Erythroblast (primary cell): ENCODE results near the gene OMP.
A peak's percentile ranks its signal among the peaks of the same experiment; 100 is the strongest.

ENCODE experiments used
- DNase-seq, 2 experiments: peaks; one replicate each; lab custom pipeline; 2025; lab: John Stamatoyannopoulos, UW
- GATA1 ChIP-seq: IDR thresholded peaks from 2 replicates; pipeline ENCODE4 v1.6.1; 2011; ENCODE audit warnings: low read depth, mild to moderate bottlenecking, control low read depth, low read length, moderate library complexity
- POLR2A ChIP-seq: IDR thresholded peaks from 2 replicates; pipeline ENCODE4 v1.6.1; 2011; ENCODE audit warnings: mild to moderate bottlenecking, low read length

OMP gene

DNA sequence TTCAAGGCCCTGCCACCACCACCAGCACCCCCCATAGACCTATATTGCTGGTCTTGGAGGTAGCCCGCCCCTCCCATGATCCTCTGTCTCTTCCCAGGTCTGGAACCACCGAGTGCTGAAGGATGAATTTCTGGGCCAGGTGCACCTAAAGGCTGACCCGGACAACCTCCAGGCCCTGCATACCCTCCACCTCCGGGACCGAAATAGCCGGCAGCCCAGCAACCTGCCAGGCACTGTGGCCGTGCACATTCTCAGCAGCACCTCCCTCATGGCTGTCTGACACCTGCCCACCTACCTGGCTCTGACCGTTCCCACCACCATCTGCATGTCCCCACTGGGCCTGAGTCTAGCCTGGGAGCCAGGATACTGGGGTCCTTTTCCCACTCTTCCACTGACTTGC, 21.0 kb downstream of the OMP start:
- TF ChIP-seq GATA1 (no peak), POLR2A (no peak)
- no peak for DNase-seq

DNA sequence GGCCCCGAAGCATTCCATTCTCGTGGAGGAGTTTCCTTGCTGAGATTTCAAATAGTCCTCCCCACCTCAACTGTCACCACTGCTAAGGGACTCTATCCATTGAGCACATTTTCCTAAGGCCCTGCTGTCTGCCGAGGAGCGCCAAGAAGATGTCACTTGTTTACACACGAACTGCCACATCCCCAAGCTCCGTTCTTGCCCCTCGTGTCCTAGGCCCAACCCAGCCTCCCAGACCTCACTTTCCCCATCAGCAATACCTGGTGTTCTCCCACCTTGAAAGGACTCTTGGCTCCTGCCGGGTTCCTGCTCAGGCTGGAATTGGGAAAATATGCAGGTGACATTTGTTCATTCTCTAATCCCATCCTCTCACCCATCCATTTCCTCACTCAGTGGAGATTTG, 21.4 kb downstream of the OMP start:
- DNase-seq = no peak
- TF ChIP-seq GATA1 (no peak), POLR2A (no peak)

DNA sequence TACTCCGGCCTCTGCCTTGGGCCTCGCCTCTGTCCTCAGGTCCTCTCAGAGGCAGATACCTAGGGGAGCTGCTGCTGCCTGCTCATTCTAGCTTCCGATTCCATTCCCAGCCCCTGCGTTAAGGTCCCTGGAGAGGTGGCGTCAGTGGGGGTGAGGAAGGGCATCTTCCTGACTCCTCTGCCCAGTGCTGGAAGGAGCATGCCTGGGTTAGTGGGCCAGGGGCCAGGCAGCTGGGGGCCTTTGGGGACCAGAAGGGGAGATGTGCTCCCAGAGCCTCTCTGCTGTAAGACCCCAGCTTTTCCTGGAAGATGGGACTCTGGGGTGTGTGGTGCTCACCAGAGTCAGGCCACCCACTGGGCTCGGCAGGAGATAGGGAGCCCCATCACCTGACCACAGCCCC, 21.8 kb downstream of the OMP start:
- no peak for DNase-seq
- TF ChIP-seq GATA1 (no peak), POLR2A (no peak)

DNA sequence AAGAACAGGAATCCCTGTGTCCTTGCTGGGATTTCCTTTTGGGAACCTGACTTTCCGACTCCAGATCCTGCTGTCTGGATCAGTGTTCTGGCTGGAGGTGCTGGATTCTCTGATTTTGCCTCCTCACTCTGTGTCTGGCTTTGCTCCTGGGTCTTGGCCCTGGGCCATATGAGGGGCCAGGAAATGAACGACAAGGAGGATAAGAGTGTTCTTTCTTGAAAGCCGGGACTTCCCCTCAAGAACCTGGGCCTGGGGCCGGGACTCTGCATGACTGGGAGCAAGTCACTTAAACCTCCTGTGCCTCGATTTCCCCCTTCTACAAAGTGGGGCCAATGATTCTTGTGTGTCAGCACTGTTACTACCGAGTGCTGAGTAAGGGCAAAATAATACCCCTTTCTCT, 22.6 kb downstream of the OMP start:
- no peak for DNase-seq
- TF ChIP-seq POLR2A = no peak
- TF ChIP-seq GATA1 = no peak

DNA sequence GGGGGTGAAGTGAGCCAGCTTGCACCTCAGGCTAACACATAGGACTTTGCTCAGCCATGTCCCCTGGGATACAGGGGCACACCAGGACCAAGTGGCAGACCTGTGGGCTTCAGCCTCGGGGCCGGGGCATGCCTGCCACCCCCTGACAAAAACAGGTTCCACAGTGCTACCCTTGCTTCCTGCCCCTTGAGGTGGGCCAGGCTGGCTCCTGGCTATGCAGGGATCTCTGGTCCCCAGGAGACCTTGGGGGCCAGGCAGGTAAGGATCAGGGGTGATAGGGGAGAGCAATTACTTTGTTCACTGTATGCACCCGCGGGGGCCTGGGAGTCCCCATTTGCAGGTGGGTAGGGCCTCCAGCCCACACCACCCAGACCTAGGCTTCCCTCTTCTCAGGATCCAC, 23.1 kb downstream of the OMP start:
- no peak for TF ChIP-seq POLR2A
- no peak for TF ChIP-seq GATA1

DNA sequence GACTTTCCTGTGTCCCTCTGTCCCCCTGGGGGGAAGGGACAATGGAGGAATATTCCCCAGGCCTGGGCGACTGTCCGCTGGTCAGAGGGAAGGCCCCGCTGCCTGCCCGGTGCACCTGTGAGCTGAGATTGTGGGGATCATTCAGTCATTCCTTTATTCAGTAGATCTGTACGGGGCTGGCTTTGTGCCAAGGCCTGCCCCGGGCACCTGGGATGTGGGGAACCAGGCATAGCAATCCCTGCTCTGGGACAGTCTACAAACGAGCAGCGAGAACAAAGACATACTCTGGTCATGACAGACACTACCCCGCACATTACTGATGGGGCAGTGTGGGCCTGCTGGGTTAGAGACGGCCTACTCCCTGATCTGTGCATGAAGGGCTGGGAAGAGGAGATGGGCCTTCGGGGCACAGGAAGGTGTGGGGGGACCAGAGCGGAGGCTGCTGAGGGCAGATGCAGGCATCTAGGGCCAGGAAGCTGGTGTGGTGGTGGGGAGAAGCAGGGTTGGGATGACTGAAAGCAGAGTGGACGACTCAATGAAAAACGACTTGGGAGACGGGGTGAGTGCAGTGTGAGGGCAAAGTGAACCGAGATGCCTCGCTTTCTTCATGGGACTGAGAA, 23.6 kb downstream of the OMP start:
- DNase-seq = no peak
- TF ChIP-seq POLR2A = no peak

More for the DNA sequence above, 23.1 kb downstream of the OMP start:
- no peak for DNase-seq

DNA sequence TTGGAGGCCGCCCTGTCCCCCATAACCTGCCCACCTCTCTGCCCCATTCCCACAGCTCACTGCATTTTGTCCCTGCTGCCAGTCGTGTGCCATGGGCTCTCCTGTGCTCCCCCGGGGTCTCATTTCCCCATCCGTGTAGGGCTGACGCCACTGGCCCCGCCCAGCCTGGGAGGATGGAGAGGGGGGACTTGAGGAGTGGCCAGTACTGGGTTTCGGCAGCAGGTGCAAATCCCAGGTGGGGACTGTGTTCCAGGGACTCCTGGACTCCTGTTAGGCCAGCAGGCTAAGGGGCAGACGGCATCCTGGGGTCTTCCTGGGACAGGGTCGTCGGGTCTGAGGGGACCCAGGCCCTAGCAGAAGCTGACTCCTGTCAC, 24.2 kb downstream of the OMP start:
- TF ChIP-seq GATA1 = no peak
- no peak for TF ChIP-seq POLR2A
- DNase-seq = no peak

DNA sequence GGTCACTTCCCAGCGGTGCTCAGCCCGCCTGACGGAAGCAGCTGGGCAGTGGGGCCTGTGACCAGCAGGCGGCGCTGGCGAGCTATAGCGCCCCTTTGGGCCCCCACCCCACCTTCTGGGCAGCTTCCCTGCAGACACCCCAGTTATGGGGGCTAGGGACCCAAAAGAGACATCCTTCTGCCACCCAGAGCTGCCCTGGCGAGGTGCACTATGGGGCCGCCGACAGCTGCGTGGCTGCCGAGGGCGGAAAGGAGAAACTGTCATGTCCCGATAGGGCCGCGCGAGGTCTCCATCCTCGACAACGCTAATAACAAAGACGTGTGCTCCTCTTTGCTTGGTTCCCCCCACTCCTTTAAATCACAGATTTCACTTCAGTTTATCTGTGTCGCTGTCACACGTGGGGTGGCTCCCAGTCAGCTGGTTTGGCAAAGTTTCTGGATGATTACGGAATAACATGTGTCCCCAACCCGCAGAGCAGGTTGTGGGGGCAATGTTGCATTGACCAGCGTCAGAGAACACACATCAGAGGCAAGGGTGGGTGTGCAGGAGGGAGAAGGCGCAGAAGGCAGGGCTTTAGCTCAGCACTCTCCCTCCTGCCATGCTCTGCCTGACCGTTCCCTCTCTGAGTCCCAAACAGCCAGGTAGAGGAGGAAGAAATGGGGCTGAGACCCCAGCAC, 24.7 kb downstream of the OMP start:
- DNase-seq = peak; percentile 38 to 64

DNA sequence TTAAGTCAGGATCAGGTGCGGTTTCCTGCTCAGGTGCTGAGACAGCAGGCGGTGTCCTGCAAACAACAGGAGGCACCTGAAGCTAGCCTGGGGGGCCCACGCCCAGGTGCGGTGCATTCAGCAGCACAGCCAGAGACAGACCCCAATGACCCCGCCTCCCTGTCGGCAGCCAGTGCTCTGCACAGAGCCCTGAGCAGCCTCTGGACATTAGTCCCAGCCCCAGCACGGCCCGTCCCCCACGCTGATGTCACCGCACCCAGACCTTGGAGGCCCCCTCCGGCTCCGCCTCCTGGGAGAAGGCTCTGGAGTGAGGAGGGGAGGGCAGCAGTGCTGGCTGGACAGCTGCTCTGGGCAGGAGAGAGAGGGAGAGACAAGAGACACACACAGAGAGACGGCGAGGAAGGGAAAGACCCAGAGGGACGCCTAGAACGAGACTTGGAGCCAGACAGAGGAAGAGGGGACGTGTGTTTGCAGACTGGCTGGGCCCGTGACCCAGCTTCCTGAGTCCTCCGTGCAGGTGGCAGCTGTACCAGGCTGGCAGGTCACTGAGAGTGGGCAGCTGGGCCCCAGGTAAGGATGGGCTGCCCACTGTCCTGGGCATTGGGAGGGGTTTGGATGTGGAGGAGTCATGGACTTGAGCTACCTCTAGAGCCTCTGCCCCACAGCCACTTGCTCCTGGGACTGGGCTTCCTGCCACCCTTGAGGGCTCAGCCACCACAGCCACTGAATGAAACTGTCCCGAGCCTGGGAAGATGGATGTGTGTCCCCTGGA, 25.5 kb downstream of the OMP start, which contains the start of gene MYO7A:
MYO7A (plus strand) TSS at position 327 of the 772 bp plus-strand sequence. CDS start 2,389 bp downstream, outside the sequence.
- no peak for DNase-seq
- no peak for TF ChIP-seq POLR2A
- no peak for TF ChIP-seq GATA1

More for the DNA sequence above, 24.7 kb downstream of the OMP start:
- TF ChIP-seq POLR2A (no peak), GATA1 (no peak)

DNA sequence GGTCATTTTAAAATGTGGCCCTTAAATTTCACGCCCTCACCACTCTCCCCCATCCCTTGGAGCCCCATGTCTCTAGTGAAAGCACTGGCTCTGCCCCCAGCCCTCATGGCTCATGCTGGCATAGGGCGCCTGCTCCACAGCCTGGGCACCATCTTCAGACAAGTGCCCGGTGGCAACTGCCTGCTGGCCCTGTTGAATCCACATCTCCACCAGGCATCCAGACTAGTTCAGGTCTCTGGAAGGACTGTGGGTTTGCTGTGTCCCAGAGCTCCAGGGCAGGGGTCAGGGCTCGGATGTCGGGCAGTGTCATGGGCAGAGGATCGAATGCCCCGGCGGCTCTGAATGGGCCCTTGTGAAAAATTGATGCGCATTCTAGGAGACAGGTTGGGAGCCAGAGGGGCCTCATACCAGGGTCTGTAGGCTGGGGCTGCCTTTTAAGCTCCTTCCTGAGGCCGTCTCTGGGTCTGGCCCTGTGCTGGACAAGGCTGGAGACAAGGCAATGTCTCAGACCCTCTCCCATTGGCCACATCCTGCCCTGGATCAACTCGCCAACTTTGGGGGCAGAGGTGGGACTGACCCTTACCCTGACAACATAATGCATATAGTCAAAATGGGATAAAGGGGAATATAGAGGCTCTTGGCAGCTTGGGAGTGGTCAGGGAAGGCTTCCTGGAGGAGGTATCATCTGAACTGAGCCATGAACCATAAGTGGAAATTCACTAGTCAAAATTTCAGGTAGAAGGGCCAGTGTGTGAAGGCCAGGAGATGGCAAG, 26.6 kb downstream of the OMP start:
- TF ChIP-seq POLR2A (no peak), GATA1 (no peak)
- no peak for DNase-seq

DNA sequence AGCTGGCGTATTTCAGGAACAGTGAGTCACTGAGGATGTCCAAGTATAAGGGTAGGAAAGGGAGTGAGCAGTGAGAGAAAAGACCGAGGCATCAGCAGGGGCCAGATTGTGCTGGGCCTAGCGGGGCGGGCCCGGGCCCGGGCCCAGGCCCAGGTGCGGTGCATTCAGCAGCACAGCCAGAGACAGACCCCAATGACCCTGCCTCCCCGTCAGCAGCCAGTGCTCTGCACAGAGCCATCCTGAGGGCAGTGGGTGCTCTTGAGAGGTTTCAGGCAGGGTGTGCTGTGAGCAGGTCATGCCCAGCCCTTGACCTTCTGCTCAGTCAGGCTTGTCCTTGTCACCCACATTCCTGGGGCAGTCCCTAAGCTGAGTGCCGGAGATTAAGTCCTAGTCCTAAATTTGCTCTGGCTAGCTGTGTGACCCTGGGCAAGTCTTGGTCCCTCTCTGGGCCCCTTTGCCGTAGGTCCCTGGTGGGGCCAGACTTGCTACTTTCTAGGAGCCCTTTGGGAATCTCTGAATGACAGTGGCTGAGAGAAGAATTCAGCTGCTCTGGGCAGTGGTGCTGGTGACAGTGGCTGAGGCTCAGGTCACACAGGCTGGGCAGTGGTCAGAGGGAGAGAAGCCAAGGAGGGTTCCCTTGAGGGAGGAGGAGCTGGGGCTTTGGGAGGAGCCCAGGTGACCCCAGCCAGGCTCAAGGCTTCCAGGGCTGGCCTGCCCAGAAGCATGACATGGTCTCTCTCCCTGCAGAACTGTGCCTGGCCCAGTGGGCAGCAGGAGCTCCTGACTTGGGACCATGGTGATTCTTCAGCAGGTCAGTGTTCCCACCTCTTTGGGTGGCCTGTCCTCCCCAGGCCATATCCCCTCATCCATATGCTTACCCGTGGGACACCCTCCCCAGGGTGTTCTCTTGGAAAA, 27.5 kb downstream of the OMP start:
- DNase-seq = no peak
- no peak for TF ChIP-seq GATA1

DNA sequence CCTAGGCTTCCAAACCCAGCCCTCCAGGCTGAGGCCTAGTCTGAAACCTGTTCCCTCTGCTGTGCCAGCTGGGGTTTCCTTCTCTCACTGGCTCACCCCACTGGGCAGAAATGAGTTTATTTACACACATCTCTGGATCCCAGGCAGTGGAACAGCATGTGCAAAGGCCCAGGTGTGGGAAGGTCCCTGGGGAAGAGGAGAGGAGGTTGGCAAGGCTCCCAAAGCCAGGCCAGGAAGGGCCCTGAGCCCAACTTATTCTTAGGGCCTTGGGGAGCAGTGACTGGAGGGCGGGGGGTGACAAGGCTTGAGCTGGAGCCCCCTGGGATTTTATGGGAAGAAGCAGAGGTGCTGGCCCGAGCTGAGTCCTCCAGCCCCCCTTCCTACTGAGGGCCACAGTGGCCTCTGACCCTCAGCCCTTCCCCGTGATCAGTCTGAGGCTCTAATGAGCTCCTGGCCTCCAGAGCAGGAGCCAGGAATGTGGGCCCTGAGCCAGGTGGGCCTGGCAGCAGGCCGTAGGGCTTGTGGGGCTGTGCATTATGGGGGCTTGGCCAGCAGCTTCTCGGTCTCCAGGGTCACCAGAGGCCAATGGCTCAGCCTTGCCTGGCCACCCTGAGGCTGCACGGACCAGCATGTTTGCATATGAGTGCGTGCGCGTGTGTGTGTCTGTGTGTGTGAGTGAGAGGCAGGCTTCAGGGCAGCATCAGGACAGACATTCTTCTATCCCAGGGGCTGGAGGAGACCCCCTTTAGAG, 28.3 kb downstream of the OMP start:
- no peak for DNase-seq
- TF ChIP-seq POLR2A = no peak
- TF ChIP-seq GATA1 = no peak
